Gastroesophageal sphincter (tissue), 3 donors: ENCODE results near the gene MAP2K3.
A peak's percentile ranks its signal among the peaks of the same experiment; 100 is the strongest.
"Not testable (repeated sequence)": the region's sequence is repeated elsewhere in the genome, so short reads cannot be mapped to it uniquely, and the experiment has no call there.

ENCODE experiments used
- CTCF ChIP-seq, 4 experiments: fragments of 200-600 bp in 2 of 4; fragments of 450-650 bp in 2 of 4; sonication (generic) in 1 of 4; IDR thresholded peaks; one replicate each; pipeline ENCODE4 v1.5.1; 2017 to 2019; ENCODE audit warnings: antibody characterized with exemption in 4 of 4, mild to moderate bottlenecking in 2 of 4, moderate library complexity in 2 of 4
- POLR2A ChIP-seq, 2 donors: fragments of 450-650 bp; IDR thresholded peaks; one replicate each; pipeline ENCODE4 v1.6.1; 2017; ENCODE audit warnings: antibody characterized with exemption in 2 of 2, mild to moderate bottlenecking in 2 of 2, moderate library complexity in 1 of 2
- POLR2AphosphoS5 ChIP-seq: sonication (generic); formaldehyde crosslinking; IDR thresholded peaks from one replicate; pipeline ENCODE4 v1.6.1; 2017; ENCODE audit warnings: antibody characterized with exemption

GRCh38 chr17:21316212-21316886 lies 31.8 kb downstream of the MAP2K3 start:
- TF ChIP-seq CTCF (IDR thresholded peaks at IDR 0.05): peak in 1 of 4 experiments; percentile 29
- TF ChIP-seq POLR2AphosphoS5; POLR2A (IDR thresholded peaks at IDR 0.05): not testable (repeated sequence)
